K562 (cell line): ENCODE measurements around the gene MPRIP. TPM values are rescaled to one million over a fixed set of nuclear protein-coding genes. Genes with fewer than 3 reads are reported as not detected.

Source experiments
- ADNP ChIP-seq: fragments of 200-800 bp; sonication (Bioruptor generic); IDR thresholded peaks from 2 replicates; pipeline ENCODE4 v1.6.1; 2016; ENCODE audit warnings: missing genetic modification characterization, missing compliant biosample characterization
- ARID1B ChIP-seq: fragments of 450-650 bp; IDR thresholded peaks from 2 replicates; pipeline ENCODE4 v1.6.1; 2016; ENCODE audit warnings: antibody characterized with exemption, mild to moderate bottlenecking, inconsistent platforms
- CBFA2T2 ChIP-seq: fragments of 450-650 bp; conservative IDR thresholded peaks from 2 replicates; pipeline ENCODE4 v1.6.1; 2017; ENCODE audit warnings: mild to moderate bottlenecking
- CBFA2T3 ChIP-seq: fragments of 450-650 bp; IDR thresholded peaks from 2 replicates; pipeline ENCODE4 v1.6.1; 2017
- TAF9B ChIP-seq: fragments of 450-650 bp; IDR thresholded peaks from 2 replicates; pipeline ENCODE4 v1.6.1; 2018; ENCODE audit warnings: mild to moderate bottlenecking; ENCODE audit not compliant: partially characterized antibody
- TBL1XR1 ChIP-seq, 2 experiments: IDR thresholded peaks; 2 replicates each; pipeline ENCODE4 v1.6.1; 2012; ENCODE audit warnings: improper control_type of control experiment in 2 of 2, low read length in 2 of 2, mild to moderate bottlenecking in 1 of 2
- TEAD4 ChIP-seq, 2 experiments: sonication (generic) in 1 of 2; formaldehyde crosslinking in 1 of 2; IDR thresholded peaks; 2 replicates each; pipeline versions ENCODE4 v1.6.1 to v1.8.0; 2012 to 2022; ENCODE audit warnings: borderline replicate concordance in 1 of 2, inconsistent platforms in 1 of 2, low read length in 1 of 2, mild to moderate bottlenecking in 1 of 2, missing genetic modification reagents in 1 of 2
- polyA plus RNA-seq, 8 experiments: library from polyadenylated mRNA; depleted of rRNA in 4 of 8; stranded (reverse) in 5 of 8; unstranded in 3 of 8; fragments of >200 nt; fragmentation: Nextera tagmentation in 2 of 8; fragmentation: Illumina TruSeq in 1 of 8; extraction: Ambion mirVana in 2 of 8; extraction: Trizol in 1 of 8; gene quantifications; 2 replicates each; pipeline versions ENCODE4 v1.2.1 to v1.2.3, GENCODE V29; 2011 to 2014; ENCODE audit warnings: inconsistent platforms in 1 of 8, missing spikeins in 1 of 8
- total RNA-seq, 7 experiments: library from RNA; depleted of rRNA in 6 of 7; stranded (reverse); fragments of >200 nt in 6 of 7; fragmentation: Illumina TruSeq in 2 of 7; extraction: Trizol in 2 of 7; gene quantifications; 2 replicates each; pipeline versions ENCODE4 v1.2.1 to v1.2.3, GENCODE V29; 2011 to 2021; ENCODE audit warnings: low replicate concordance in 1 of 7
- TF ChIP-seq, protein P1 (sequence below): fragments of 450-650 bp; IDR thresholded peaks from 2 replicates; pipeline ENCODE4 v1.6.1; 2017; ENCODE audit warnings: antibody characterized with exemption, mild to moderate bottlenecking

Gene MPRIP
- total and polyA plus RNA-seq, 9 of the 15 experiments (the other 6 are each of a cell fraction or from before 2014, with no cell fraction given): 10.0 to 72.6 (median 30.1) TPM

DNA sequence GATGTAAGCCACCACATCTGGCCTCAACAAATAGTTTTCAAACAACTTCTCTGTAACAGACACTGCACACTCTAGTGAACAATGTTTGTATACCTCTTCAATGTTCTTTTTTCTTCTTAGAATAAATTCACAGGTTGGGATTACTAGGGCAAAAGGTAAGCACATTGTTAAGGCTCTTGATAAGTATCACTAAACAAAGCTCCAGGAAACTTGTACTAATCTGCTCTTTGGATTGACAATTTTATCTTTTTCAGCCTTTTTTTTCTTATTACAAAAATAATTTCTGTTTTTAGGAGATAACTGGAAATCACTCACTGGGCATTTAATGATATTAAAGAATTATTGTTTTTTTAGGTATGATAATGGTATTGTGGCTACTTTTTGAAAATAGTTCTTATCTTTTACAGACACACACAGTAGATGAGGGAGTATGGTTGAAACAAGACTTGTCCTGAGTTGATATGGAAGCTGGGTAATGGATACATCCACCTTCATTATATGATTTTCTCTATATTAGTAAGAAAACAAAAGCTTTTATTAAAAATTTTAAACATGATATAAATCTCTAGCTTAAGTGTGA, 7.7 kb upstream of the MPRIP start (continued):
- TF ChIP-seq ADNP (tag) (peak; percentile 47; the same call in 1 of the 2 replicates), TEAD4 (IDR thresholded peaks at IDR 0.05; ENCODE audit: low read length) (peak; percentile 48; the same call in 1 of the 2 replicates), TEAD4 (CRISPR knock-in tag; IDR thresholded peaks at IDR 0.05; ENCODE audit: borderline replicate concordance) (no peak), TAF9B (no peak), ARID1B (peak; percentile 60), CBFA2T3 (peak; percentile 71), CBFA2T2 (0 out of 2 replicates have a peak, but pooled peaks have one; percentile 22), TBL1XR1 (IDR thresholded peaks at IDR 0.05; ENCODE audit: low read length in 2 of 2) (0 out of 4 replicates have a peak, but pooled peaks of 1 of the 2 experiments have one; percentile 12)
- TF ChIP-seq, protein P1, sequence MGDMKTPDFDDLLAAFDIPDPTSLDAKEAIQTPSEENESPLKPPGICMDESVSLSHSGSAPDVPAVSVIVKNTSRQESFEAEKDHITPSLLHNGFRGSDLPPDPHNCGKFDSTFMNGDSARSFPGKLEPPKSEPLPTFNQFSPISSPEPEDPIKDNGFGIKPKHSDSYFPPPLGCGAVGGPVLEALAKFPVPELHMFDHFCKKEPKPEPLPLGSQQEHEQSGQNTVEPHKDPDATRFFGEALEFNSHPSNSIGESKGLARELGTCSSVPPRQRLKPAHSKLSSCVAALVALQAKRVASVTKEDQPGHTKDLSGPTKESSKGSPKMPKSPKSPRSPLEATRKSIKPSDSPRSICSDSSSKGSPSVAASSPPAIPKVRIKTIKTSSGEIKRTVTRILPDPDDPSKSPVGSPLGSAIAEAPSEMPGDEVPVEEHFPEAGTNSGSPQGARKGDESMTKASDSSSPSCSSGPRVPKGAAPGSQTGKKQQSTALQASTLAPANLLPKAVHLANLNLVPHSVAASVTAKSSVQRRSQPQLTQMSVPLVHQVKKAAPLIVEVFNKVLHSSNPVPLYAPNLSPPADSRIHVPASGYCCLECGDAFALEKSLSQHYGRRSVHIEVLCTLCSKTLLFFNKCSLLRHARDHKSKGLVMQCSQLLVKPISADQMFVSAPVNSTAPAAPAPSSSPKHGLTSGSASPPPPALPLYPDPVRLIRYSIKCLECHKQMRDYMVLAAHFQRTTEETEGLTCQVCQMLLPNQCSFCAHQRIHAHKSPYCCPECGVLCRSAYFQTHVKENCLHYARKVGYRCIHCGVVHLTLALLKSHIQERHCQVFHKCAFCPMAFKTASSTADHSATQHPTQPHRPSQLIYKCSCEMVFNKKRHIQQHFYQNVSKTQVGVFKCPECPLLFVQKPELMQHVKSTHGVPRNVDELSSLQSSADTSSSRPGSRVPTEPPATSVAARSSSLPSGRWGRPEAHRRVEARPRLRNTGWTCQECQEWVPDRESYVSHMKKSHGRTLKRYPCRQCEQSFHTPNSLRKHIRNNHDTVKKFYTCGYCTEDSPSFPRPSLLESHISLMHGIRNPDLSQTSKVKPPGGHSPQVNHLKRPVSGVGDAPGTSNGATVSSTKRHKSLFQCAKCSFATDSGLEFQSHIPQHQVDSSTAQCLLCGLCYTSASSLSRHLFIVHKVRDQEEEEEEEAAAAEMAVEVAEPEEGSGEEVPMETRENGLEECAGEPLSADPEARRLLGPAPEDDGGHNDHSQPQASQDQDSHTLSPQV: no peak
